ENCODE data around the gene RNFT2. TPM values are rescaled to one million over a fixed set of nuclear protein-coding genes. Genes with fewer than 3 reads are reported as not detected.

The RNFT2 gene
- total RNA-seq, 3 donors from 2014 or later (not counting 1 experiment from before 2014, with no cell fraction given), result 4.0 to 6.9 (median 5.3) TPM

GRCh38 chr12:116884871-116885270 lies 146.8 kb downstream of the RNFT2 start:
- Mint-ChIP-seq H3K36me3 (no peaks in the 10 kb centered on the region), H3K4me3 (no peak overlapping the region), H3K4me1 (peaks cover 10% of the 10 kb centered on the region in 2 donors), H3K9me3 (no peaks in the 10 kb centered on the region), H3K27me3 (ENCODE audit: low read depth in 2 of 2) (peaks cover 39 to 60% of the 10 kb centered on the region in 2 donors), H3K27ac (no peak overlapping the region)
- Histone ChIP-seq H3K36me3 (ENCODE audit: control insufficient read depth, insufficient read depth, low read length) (no peaks in the 10 kb centered on the region), H3K4me3 (ENCODE audit: low read length) (no peak overlapping the region), H3K27me3 (ENCODE audit: control insufficient read depth, insufficient read depth, low read length) (peaks cover 23% of the 10 kb centered on the region), H3K4me1 (ENCODE audit: control insufficient read depth, insufficient read depth, low read length) (peaks cover 16% of the 10 kb centered on the region), H3K9me3 (ENCODE audit: control insufficient read depth, insufficient read depth, low read length) (no peaks in the 10 kb centered on the region), H3K27ac (ENCODE audit: low read length) (no peak overlapping the region)
- DNase-seq (no peak), ATAC-seq (no peak)
- intact Hi-C loops (cut with micrococcal nuclease), result no loop called here
- WGBS (ENCODE audit: insufficient coverage), result 87% methylated on average over 3 of the region's 3 CpGs
- TF ChIP-seq, protein P1, sequence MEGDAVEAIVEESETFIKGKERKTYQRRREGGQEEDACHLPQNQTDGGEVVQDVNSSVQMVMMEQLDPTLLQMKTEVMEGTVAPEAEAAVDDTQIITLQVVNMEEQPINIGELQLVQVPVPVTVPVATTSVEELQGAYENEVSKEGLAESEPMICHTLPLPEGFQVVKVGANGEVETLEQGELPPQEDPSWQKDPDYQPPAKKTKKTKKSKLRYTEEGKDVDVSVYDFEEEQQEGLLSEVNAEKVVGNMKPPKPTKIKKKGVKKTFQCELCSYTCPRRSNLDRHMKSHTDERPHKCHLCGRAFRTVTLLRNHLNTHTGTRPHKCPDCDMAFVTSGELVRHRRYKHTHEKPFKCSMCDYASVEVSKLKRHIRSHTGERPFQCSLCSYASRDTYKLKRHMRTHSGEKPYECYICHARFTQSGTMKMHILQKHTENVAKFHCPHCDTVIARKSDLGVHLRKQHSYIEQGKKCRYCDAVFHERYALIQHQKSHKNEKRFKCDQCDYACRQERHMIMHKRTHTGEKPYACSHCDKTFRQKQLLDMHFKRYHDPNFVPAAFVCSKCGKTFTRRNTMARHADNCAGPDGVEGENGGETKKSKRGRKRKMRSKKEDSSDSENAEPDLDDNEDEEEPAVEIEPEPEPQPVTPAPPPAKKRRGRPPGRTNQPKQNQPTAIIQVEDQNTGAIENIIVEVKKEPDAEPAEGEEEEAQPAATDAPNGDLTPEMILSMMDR (IDR thresholded peaks at IDR 0.05), result no peak

DNA sequence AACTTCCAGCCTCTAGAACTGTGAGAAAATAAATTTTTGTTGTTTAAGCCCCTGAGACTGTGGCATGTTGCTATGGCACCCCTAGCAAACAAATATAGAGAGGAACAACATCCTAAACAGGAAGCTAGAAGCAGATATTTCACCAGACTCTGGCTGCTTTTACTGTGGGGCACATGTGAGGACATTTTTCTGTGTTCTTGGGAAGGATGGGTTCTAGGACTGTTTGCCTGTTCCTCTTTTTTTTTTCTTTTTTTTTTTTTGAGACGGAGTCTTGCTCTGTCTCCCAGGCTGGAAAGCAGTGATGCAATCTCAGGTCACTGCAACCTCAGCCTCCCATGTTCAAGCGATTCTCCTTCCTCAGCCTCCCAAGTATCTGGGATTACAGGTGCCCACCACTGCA lies 147.4 kb downstream of the RNFT2 start:
- Mint-ChIP-seq H3K9me3 (no peaks in the 10 kb centered on the region), H3K4me1 (peaks cover 4% of the 10 kb centered on the region in 2 donors), H3K27ac (no peak overlapping the region), H3K4me3 (no peak overlapping the region), H3K27me3 (ENCODE audit: low read depth in 2 of 2) (peaks cover 33 to 56% of the 10 kb centered on the region in 2 donors), H3K36me3 (no peaks in the 10 kb centered on the region)
- WGBS (ENCODE audit: insufficient coverage), result 59% methylated on average over 2 of the region's 2 CpGs
- Histone ChIP-seq H3K27me3 (ENCODE audit: control insufficient read depth, insufficient read depth, low read length) (peaks cover 17% of the 10 kb centered on the region), H3K4me1 (ENCODE audit: control insufficient read depth, insufficient read depth, low read length) (peaks cover 11% of the 10 kb centered on the region), H3K36me3 (ENCODE audit: control insufficient read depth, insufficient read depth, low read length) (no peaks in the 10 kb centered on the region), H3K27ac (ENCODE audit: low read length) (no peak overlapping the region), H3K4me3 (ENCODE audit: low read length) (no peak overlapping the region), H3K9me3 (ENCODE audit: control insufficient read depth, insufficient read depth, low read length) (no peaks in the 10 kb centered on the region)
- TF ChIP-seq, protein P1 (IDR thresholded peaks at IDR 0.05), result no peak
- peak in 1 of 2 donors; percentile 13 for DNase-seq
- ATAC-seq, result peak in 2 of 3 donors; percentile 32 to 34
- intact Hi-C loops (cut with micrococcal nuclease), result no loop called here

DNA sequence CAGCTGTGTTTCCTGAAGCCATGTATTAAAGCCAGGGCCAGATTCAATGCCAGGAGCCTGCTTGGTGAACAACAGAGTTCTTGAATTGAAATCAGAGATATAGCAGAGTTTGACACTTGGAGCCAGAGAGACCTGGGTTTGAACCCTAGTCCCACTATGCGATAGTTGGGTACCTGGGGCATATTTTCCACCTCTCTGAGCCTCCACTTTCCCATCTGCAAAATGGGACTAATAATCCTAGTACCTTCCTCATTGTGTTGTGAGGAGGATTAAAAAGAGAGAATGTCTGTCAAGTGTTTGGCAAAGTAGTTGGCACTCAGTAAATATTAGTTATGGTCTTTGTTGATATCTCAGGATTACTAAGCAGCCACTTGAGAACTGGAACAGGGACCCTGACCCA lies 149.1 kb downstream of the RNFT2 start:
- TF ChIP-seq, protein P1 (IDR thresholded peaks at IDR 0.05), result no peak
- Mint-ChIP-seq H3K27me3 (ENCODE audit: low read depth in 2 of 2) (peaks cover 22 to 53% of the 10 kb centered on the region in 2 donors), H3K9me3 (no peaks in the 10 kb centered on the region), H3K36me3 (no peaks in the 10 kb centered on the region), H3K4me1 (no peaks in the 10 kb centered on the region), H3K27ac (no peak overlapping the region), H3K4me3 (no peak overlapping the region)
- Histone ChIP-seq H3K4me3 (ENCODE audit: low read length) (no peak overlapping the region), H3K27ac (ENCODE audit: low read length) (no peak overlapping the region), H3K27me3 (ENCODE audit: control insufficient read depth, insufficient read depth, low read length) (peaks cover 8% of the 10 kb centered on the region), H3K4me1 (ENCODE audit: control insufficient read depth, insufficient read depth, low read length) (no peaks in the 10 kb centered on the region), H3K9me3 (ENCODE audit: control insufficient read depth, insufficient read depth, low read length) (no peaks in the 10 kb centered on the region), H3K36me3 (ENCODE audit: control insufficient read depth, insufficient read depth, low read length) (no peaks in the 10 kb centered on the region)
- no peak for ATAC-seq
- no CpG with 5 or more reads among the region's 1 CpG for WGBS (ENCODE audit: insufficient coverage)
- no peak for DNase-seq
- intact Hi-C loops (cut with micrococcal nuclease), result no loop called here

- WGBS (ENCODE audit: insufficient coverage), result 87% methylated on average over 6 of the region's 6 CpGs
These were observed 149.8 kb downstream of the RNFT2 start for GRCh38 chr12:116887897-116888296.

More at GRCh38 chr12:116887897-116888296, 149.8 kb downstream of the RNFT2 start:
- DNase-seq, result no peak
- Histone ChIP-seq H3K27ac (ENCODE audit: low read length) (no peak overlapping the region), H3K4me1 (ENCODE audit: control insufficient read depth, insufficient read depth, low read length) (no peaks in the 10 kb centered on the region), H3K9me3 (ENCODE audit: control insufficient read depth, insufficient read depth, low read length) (no peaks in the 10 kb centered on the region), H3K36me3 (ENCODE audit: control insufficient read depth, insufficient read depth, low read length) (no peaks in the 10 kb centered on the region), H3K27me3 (ENCODE audit: control insufficient read depth, insufficient read depth, low read length) (peaks cover 6% of the 10 kb centered on the region), H3K4me3 (ENCODE audit: low read length) (no peak overlapping the region)
- Mint-ChIP-seq H3K9me3 (no peaks in the 10 kb centered on the region), H3K4me3 (no peak overlapping the region), H3K36me3 (no peaks in the 10 kb centered on the region), H3K27me3 (ENCODE audit: low read depth in 2 of 2) (peaks cover 16 to 53% of the 10 kb centered on the region in 2 donors), H3K4me1 (no peaks in the 10 kb centered on the region), H3K27ac (no peak overlapping the region)
- ATAC-seq, result no peak
- intact Hi-C loops (cut with micrococcal nuclease), result no loop called here
- TF ChIP-seq, protein P1 (IDR thresholded peaks at IDR 0.05), result no peak
